ENCODE results near the gene LDLRAD4.

- TF ChIP-seq CBFB (CRISPR knock-in tag; IDR thresholded peaks at IDR 0.05): no peak
- TF ChIP-seq BRD4 (IDR thresholded peaks at IDR 0.05): no peak
These were observed 267.7 kb downstream of the LDLRAD4 start for GRCh38 chr18:13486284-13486683.

Measured in K562 (cell line).